Trophoblast cell (in vitro differentiated cells and primary cell): ENCODE data around the gene IFI27L2. TPM values are rescaled to one million over a fixed set of nuclear protein-coding genes. Genes with fewer than 3 reads are reported as not detected.
A peak's percentile ranks its signal among the peaks of the same experiment; 100 is the strongest.

Experiments used
- DNase-seq, 2 donors: peaks; one replicate each; pipeline ENCODE4 v3.0.0-alpha.2; 2016
- H2AFZ ChIP-seq: 2 replicates; pipeline ENCODE4 v1.6.1; 2013; ENCODE audit warnings: low read length, moderate library complexity, mild to moderate bottlenecking; ENCODE audit not compliant: insufficient read depth, poor library complexity
- H2AK5ac ChIP-seq: 2 replicates; pipeline ENCODE4 v1.6.1; 2013; ENCODE audit warnings: mild to moderate bottlenecking, low read length
- H2BK120ac ChIP-seq: 2 replicates; pipeline ENCODE4 v1.6.1; 2013; ENCODE audit warnings: low read length, mild to moderate bottlenecking, moderate library complexity; ENCODE audit not compliant: insufficient read depth, poor library complexity
- H2BK12ac ChIP-seq: 2 replicates; pipeline ENCODE4 v1.6.1; 2013; ENCODE audit warnings: mild to moderate bottlenecking, low read length, moderate library complexity
- H2BK5ac ChIP-seq: 2 replicates; pipeline ENCODE4 v1.6.1; 2013; ENCODE audit warnings: low read length, low read depth, moderate library complexity, mild to moderate bottlenecking; ENCODE audit not compliant: poor library complexity
- H3K14ac ChIP-seq: 2 replicates; pipeline ENCODE4 v1.6.1; 2013; ENCODE audit warnings: mild to moderate bottlenecking, low read length
- H3K18ac ChIP-seq: 2 replicates; pipeline ENCODE4 v1.6.1; 2013; ENCODE audit warnings: mild to moderate bottlenecking, low read length
- H3K23ac ChIP-seq: 2 replicates; pipeline ENCODE4 v1.6.1; 2013; ENCODE audit warnings: low read length
- H3K27ac ChIP-seq: 2 replicates; pipeline ENCODE4 v1.5.1; 2013; ENCODE audit warnings: low read depth, mild to moderate bottlenecking, inconsistent platforms, low read length, moderate library complexity
- H3K27me3 ChIP-seq: 2 replicates; pipeline ENCODE4 v1.6.1; 2013; ENCODE audit warnings: inconsistent platforms, mild to moderate bottlenecking, low read length, moderate library complexity; ENCODE audit not compliant: insufficient read depth
- H3K36me3 ChIP-seq, 2 experiments: 1 replicate in 1 of 2; 2 replicates in 1 of 2; pipeline ENCODE4 v1.6.1; 2013; ENCODE audit warnings: low read length in 2 of 2, mild to moderate bottlenecking in 2 of 2, moderate library complexity in 1 of 2; ENCODE audit not compliant: insufficient read depth in 2 of 2, control insufficient read depth in 1 of 2
- H3K4ac ChIP-seq: 2 replicates; pipeline ENCODE4 v1.6.1; 2013; ENCODE audit warnings: low read depth, mild to moderate bottlenecking, low read length, moderate library complexity
- H3K4me1 ChIP-seq, 2 experiments: 1 replicate in 1 of 2; 2 replicates in 1 of 2; pipeline ENCODE4 v1.6.1; 2013; ENCODE audit warnings: low read length in 2 of 2, mild to moderate bottlenecking in 2 of 2, moderate library complexity in 1 of 2; ENCODE audit not compliant: insufficient read depth in 2 of 2, control insufficient read depth in 1 of 2
- H3K4me2 ChIP-seq: 2 replicates; pipeline ENCODE4 v1.6.1; 2013; ENCODE audit warnings: inconsistent platforms, mild to moderate bottlenecking, low read length, moderate library complexity
- H3K4me3 ChIP-seq: 2 replicates; pipeline ENCODE4 v1.5.1; 2013; ENCODE audit warnings: mild to moderate bottlenecking, low read depth, low read length, inconsistent platforms
- H3K79me1 ChIP-seq: one replicate; pipeline ENCODE4 v1.6.1; 2013; ENCODE audit warnings: low read length
- H3K79me2 ChIP-seq: 2 replicates; pipeline ENCODE4 v1.6.1; 2013; ENCODE audit warnings: low read length, mild to moderate bottlenecking; ENCODE audit not compliant: control insufficient read depth, insufficient read depth, poor library complexity
- H3K9ac ChIP-seq: 2 replicates; pipeline ENCODE4 v1.6.1; 2013; ENCODE audit warnings: mild to moderate bottlenecking, low read length
- H3K9me3 ChIP-seq: 2 replicates; pipeline ENCODE4 v1.6.1; 2013; ENCODE audit warnings: low read depth, mild to moderate bottlenecking, control low read depth, inconsistent platforms, low read length; ENCODE audit not compliant: insufficient read depth
- H4K12ac ChIP-seq: 2 replicates; pipeline ENCODE4 v1.6.1; 2013; ENCODE audit warnings: low read depth, mild to moderate bottlenecking, low read length, moderate library complexity
- H4K8ac ChIP-seq: 2 replicates; pipeline ENCODE4 v1.6.1; 2013; ENCODE audit warnings: low read depth, mild to moderate bottlenecking, low read length, moderate library complexity
- H4K91ac ChIP-seq: one replicate; pipeline ENCODE4 v1.6.1; 2013; ENCODE audit warnings: low read depth, mild to moderate bottlenecking, low read length, moderate library complexity
- WGBS: extraction: QIAGEN DNeasy Blood & Tissue Kit; methylation state at CpG from one replicate; pipeline ENCODE4 v1.1.7; 2013; ENCODE audit warnings: missing lambda C conversion rate; ENCODE audit not compliant: insufficient read length, insufficient coverage; ENCODE audit errors: extremely low coverage; 5-methylcytosine and 5-hydroxymethylcytosine counted together
- polyA plus RNA-seq: library from polyadenylated mRNA; stranded (reverse); fragments of 200-250 nt; gene quantifications from 2 replicates; pipeline ENCODE4 v1.2.3, GENCODE V29; 2013

Gene IFI27L2, protein sequence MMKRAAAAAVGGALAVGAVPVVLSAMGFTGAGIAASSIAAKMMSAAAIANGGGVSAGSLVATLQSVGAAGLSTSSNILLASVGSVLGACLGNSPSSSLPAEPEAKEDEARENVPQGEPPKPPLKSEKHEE
- polyA plus RNA-seq: 8.1 and 9.4 TPM in 2 replicates

DNA sequence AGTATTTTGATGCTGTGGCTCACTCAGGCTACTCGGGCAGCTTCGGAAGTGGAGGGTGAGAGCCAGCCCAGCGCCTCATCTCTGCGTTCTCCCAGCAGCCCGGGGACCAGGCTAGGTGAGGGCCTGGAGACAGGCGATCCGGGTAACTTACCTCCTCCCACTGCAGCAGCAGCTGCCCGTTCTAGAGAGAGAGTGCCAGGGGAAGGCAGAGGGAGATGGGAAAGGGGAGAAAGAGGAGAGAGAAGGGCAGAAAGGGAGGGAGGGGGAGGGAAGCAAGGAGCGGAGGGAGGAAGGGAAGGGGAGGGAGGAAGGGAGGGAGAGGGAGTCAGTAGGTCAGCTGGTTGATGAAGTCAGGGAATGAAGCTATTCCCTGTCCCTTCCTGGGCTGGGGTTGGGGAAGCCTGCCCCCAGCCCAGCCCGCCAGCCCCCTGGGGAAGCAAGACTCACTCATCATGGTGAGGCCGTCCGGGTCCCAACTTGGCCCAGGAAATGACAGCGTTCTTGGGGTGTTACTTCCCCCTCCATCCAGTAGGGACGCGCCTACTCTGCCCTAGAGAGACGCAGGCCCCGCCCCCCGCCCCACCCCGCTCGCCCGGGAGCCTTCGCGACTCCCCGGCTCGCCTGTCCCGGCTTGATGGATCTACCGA is at the start of gene IFI27L2:
IFI27L2 (minus strand) TSS at position 494 of the 647 bp plus-strand sequence; CDS start at position 454, 40 bp downstream.
- DNase-seq: peak in 1 of 2 donors; percentile 17
- no peaks in the 10 kb centered on the region for H3K79me2 ChIP-seq
- H3K4ac ChIP-seq: no peak within 1 kb of the TSS
- no peaks in the 10 kb centered on the region for H3K4me1 ChIP-seq
- H4K91ac ChIP-seq: no peak within 1 kb of the TSS
- no CpG with 5 or more reads among the region's 27 CpGs for WGBS
- peak within 1 kb of the TSS; percentile 80 for H3K4me2 ChIP-seq
- H4K8ac ChIP-seq: peak within 1 kb of the TSS; percentile 5
- no peak within 1 kb of the TSS for H3K9ac ChIP-seq
- no peak within 1 kb of the TSS for H3K27ac ChIP-seq
- peak within 1 kb of the TSS; percentile 7 for H2AFZ ChIP-seq
- no peak within 1 kb of the TSS for H3K18ac ChIP-seq
- no peak within 1 kb of the TSS for H2BK120ac ChIP-seq
- H3K4me3 ChIP-seq: peak within 1 kb of the TSS; percentile 2
- H3K36me3 ChIP-seq: no peaks in the 10 kb centered on the region
- no peak within 1 kb of the TSS for H2AK5ac ChIP-seq
- no peak within 1 kb of the TSS for H2BK5ac ChIP-seq
- no peak within 1 kb of the TSS for H4K12ac ChIP-seq
- no peak within 1 kb of the TSS for H3K23ac ChIP-seq
- H3K79me1 ChIP-seq: no peaks in the 10 kb centered on the region
- H3K27me3 ChIP-seq: no peaks in the 10 kb centered on the region
- H3K14ac ChIP-seq: no peak within 1 kb of the TSS
- no peaks in the 10 kb centered on the region for H3K9me3 ChIP-seq
- no peak within 1 kb of the TSS for H2BK12ac ChIP-seq

DNA sequence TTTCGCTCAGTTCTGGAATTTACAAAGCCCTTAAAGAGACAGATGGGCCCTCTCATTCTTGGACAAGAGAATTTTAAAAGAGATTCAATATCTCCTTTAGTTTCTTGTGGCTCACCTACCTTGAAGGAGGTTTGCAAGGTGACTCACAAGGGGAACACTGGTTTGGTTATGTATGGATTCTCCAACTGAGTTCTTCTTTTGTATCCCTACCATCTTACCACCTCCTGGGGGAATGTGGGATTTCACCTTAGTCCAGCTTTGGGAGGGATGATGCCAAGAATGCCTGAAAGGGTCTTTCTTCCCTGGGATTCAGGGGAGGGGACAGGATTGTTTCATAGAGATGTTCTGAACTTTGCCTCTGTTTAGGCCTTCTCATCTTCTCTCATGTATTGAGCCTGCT is 48.4 kb upstream of the IFI27L2 start:
- H4K91ac ChIP-seq: no peak overlapping the region
- no peak overlapping the region for H3K4me2 ChIP-seq
- DNase-seq: peak; percentile 39 to 70
- no peak overlapping the region for H2BK120ac ChIP-seq
- H3K9ac ChIP-seq: no peak overlapping the region
- no peaks in the 10 kb centered on the region for H3K79me1 ChIP-seq
- no peak overlapping the region for H4K12ac ChIP-seq
- H2AK5ac ChIP-seq: no peak overlapping the region
- H3K4me3 ChIP-seq: no peak overlapping the region
- no peaks in the 10 kb centered on the region for H3K36me3 ChIP-seq
- no peak overlapping the region for H3K27ac ChIP-seq
- no peak overlapping the region for H3K4ac ChIP-seq
- H3K14ac ChIP-seq: no peak overlapping the region
- WGBS: no CpG with 5 or more reads among the region's 1 CpG
- no peak overlapping the region for H2BK5ac ChIP-seq
- H3K79me2 ChIP-seq: no peaks in the 10 kb centered on the region
- H3K18ac ChIP-seq: no peak overlapping the region
- no peak overlapping the region for H2BK12ac ChIP-seq
- no peaks in the 10 kb centered on the region for H3K9me3 ChIP-seq
- H3K4me1 ChIP-seq: peaks cover 5 to 10% of the 10 kb centered on the region in 2 experiments
- peaks cover 11% of the 10 kb centered on the region for H3K27me3 ChIP-seq
- no peak overlapping the region for H3K23ac ChIP-seq
- no peak overlapping the region for H2AFZ ChIP-seq
- no peak overlapping the region for H4K8ac ChIP-seq

DNA sequence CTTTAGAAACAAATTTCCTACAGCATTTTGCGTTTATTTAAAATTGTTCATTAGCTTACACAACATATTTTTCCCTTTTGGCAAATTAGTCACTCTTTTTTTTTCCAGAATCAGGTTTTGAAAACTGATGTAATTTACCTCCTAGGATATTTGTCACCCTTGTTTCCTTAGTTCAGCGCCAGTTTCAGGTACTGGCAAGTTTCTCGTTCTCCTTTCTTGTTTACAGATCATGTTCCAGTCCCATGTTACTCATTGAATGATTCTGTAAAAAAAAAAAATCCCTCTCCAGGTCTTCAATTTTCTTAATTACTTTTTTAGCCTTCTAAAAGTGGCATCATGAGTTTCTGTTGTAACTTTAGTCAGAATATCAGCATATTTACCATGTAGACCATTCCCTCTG is 47.4 kb upstream of the IFI27L2 start:
- no peak overlapping the region for H3K9ac ChIP-seq
- H2AFZ ChIP-seq: no peak overlapping the region
- no CpG with 5 or more reads among the region's 3 CpGs for WGBS
- H3K79me2 ChIP-seq: no peaks in the 10 kb centered on the region
- H4K8ac ChIP-seq: no peak overlapping the region
- H3K27ac ChIP-seq: no peak overlapping the region
- no peak overlapping the region for H2BK5ac ChIP-seq
- peaks cover 11% of the 10 kb centered on the region for H3K27me3 ChIP-seq
- H3K4ac ChIP-seq: no peak overlapping the region
- no peaks in the 10 kb centered on the region for H3K9me3 ChIP-seq
- H4K12ac ChIP-seq: no peak overlapping the region
- H2AK5ac ChIP-seq: no peak overlapping the region
- H3K4me2 ChIP-seq: no peak overlapping the region
- no peaks in the 10 kb centered on the region for H3K79me1 ChIP-seq
- H2BK12ac ChIP-seq: no peak overlapping the region
- no peak overlapping the region for H3K18ac ChIP-seq
- H3K23ac ChIP-seq: no peak overlapping the region
- DNase-seq: peak in 1 of 2 donors; percentile 28
- peaks cover 5 to 10% of the 10 kb centered on the region in 2 experiments for H3K4me1 ChIP-seq
- no peak overlapping the region for H2BK120ac ChIP-seq
- no peaks in the 10 kb centered on the region for H3K36me3 ChIP-seq
- no peak overlapping the region for H3K4me3 ChIP-seq
- no peak overlapping the region for H4K91ac ChIP-seq
- no peak overlapping the region for H3K14ac ChIP-seq

GRCh38 chr14:94175747-94176146 is 46.3 kb upstream of the IFI27L2 start:
- no peaks in the 10 kb centered on the region for H3K79me1 ChIP-seq
- DNase-seq: no peak
- no peak overlapping the region for H3K9ac ChIP-seq
- H2BK120ac ChIP-seq: no peak overlapping the region
- no CpG with 5 or more reads among the region's 7 CpGs for WGBS
- H3K36me3 ChIP-seq: no peaks in the 10 kb centered on the region
- no peak overlapping the region for H2AFZ ChIP-seq
- no peak overlapping the region for H3K14ac ChIP-seq
- H4K91ac ChIP-seq: no peak overlapping the region
- no peaks in the 10 kb centered on the region for H3K79me2 ChIP-seq
- no peak overlapping the region for H3K4ac ChIP-seq
- H3K23ac ChIP-seq: no peak overlapping the region
- no peak overlapping the region for H3K4me2 ChIP-seq
- H3K4me1 ChIP-seq: peaks cover 5 to 10% of the 10 kb centered on the region in 2 experiments
- no peak overlapping the region for H2BK12ac ChIP-seq
- H4K12ac ChIP-seq: no peak overlapping the region
- no peak overlapping the region for H2AK5ac ChIP-seq
- no peak overlapping the region for H3K18ac ChIP-seq
- no peak overlapping the region for H2BK5ac ChIP-seq
- no peak overlapping the region for H4K8ac ChIP-seq
- no peak overlapping the region for H3K27ac ChIP-seq
- H3K4me3 ChIP-seq: no peak overlapping the region
- no peaks in the 10 kb centered on the region for H3K9me3 ChIP-seq
- H3K27me3 ChIP-seq: peaks cover 11% of the 10 kb centered on the region
